ENCODE data around the gene PHACTR4. TPM values are rescaled to one million over a fixed set of nuclear protein-coding genes. Genes with fewer than 3 reads are reported as not detected.

The PHACTR4 gene
- polyA plus RNA-seq (2013, experiment 1 of 2), result 21.5 TPM
- polyA plus RNA-seq (2013, experiment 2 of 2), result 20.8 TPM

DNA sequence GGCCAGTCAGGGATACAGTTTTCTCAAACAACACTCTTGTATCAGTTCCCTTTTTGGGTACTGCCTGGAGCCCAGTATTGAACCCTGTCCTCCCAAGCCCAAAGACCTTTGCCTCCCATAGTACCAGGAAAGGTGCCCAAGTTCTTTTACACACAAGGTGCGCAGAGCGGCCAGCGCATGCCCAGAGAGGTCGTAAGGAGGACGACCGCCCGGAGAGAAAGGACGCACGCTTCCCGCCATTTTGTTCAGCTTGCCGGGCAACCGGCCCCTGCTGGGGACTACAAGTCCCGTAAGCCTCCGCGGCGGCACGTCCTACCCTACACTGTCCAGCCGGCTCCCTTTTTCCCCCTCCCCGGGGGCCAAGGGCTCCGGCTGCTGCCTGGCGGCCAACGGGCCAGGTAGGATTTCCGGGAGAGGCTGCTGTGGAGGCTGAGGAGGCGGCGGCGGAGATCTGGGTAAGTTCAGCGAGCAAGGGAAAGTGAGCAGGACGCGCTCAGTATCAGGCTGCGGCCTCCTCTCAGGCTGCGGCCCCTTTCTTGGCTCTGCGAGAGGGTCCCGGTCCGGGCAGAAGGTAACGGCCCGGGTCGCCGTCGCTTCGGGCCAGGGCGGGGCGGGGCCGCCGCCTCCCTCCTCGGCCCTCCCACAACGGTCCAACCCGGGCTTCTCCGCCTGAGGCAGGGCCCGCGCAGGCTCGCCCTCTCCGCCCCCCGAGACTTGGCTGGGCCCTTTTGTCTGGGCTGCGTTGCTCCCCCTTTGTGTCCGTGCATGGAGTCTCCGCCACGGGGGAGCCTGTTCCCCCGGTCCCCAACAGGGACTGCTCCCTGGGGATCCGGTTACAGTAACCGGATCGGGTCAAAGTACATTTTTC lies at the start of gene PHACTR4:
PHACTR4 (plus strand) TSS at position 370 of the 868 bp plus-strand sequence. CDS start 37,708 bp downstream, outside the sequence.
- Histone ChIP-seq H3K4me3 (ENCODE audit: insufficient read depth in 1 of 2, low read depth in 1 of 2, low read length in 2 of 2) (peak within 1 kb of the TSS; percentile 81 to 93), H3K9ac (ENCODE audit: low read length) (peak within 1 kb of the TSS; percentile 95), H3K18ac (ENCODE audit: low read depth in 1 of 2, low read length in 2 of 2) (peak within 1 kb of the TSS; percentile 97 to 98), H2AK5ac (ENCODE audit: low read length, severe bottlenecking) (peak within 1 kb of the TSS; percentile 74), H3K27ac (ENCODE audit: low read length, poor library complexity, severe bottlenecking) (peak within 1 kb of the TSS; percentile 99), H4K91ac (ENCODE audit: low read length) (peak within 1 kb of the TSS; percentile 97), H4K8ac (ENCODE audit: low read length) (peak within 1 kb of the TSS; percentile 97), H2BK12ac (ENCODE audit: low read length in 2 of 2) (peak within 1 kb of the TSS in 1 of 2 experiments; percentile 23), H3K23ac (ENCODE audit: low read length in 2 of 2) (peak within 1 kb of the TSS in 1 of 2 experiments; percentile 48), H2BK15ac (ENCODE audit: low read depth, poor library complexity, severe bottlenecking) (peak within 1 kb of the TSS; percentile 62), H2AFZ (ENCODE audit: low read depth, low read length) (peak within 1 kb of the TSS; percentile 98), H3K4ac (ENCODE audit: low read depth in 1 of 2, low read length in 2 of 2) (peak within 1 kb of the TSS; percentile 81 to 83), H3K79me1 (replicated peaks; ENCODE audit: low read length, poor library complexity, severe bottlenecking) (no peaks in the 10 kb centered on the region), H3K4me2 (ENCODE audit: low read length, poor library complexity, severe bottlenecking) (peak within 1 kb of the TSS; percentile 88), H3K9me3 (ENCODE audit: control insufficient read depth, low read length) (no peaks in the 10 kb centered on the region), H3K4me1 (ENCODE audit: control insufficient read depth, insufficient read depth, low read depth, low read length) (peaks cover 7% of the 10 kb centered on the region), H3K36me3 (ENCODE audit: control insufficient read depth in 1 of 2, insufficient read depth in 2 of 2, low read depth in 1 of 2, low read length in 2 of 2) (peaks cover 0 to 3% of the 10 kb centered on the region in 2 experiments), H2BK5ac (ENCODE audit: low read depth, low read length, poor library complexity, severe bottlenecking) (peak within 1 kb of the TSS; percentile 99), H3K14ac (ENCODE audit: low read length in 2 of 2) (peak within 1 kb of the TSS in 1 of 2 experiments; percentile 96), H3K27me3 (ENCODE audit: control insufficient read depth in 1 of 2, insufficient read depth in 1 of 2, low read length in 2 of 2) (no peaks in the 10 kb centered on the region), H2BK120ac (ENCODE audit: low read depth, low read length) (peak within 1 kb of the TSS; percentile 79)
- WGBS, result 1% methylated on average over 49 of the region's 61 CpGs
- DNase-seq, result peak; percentile 94

DNA sequence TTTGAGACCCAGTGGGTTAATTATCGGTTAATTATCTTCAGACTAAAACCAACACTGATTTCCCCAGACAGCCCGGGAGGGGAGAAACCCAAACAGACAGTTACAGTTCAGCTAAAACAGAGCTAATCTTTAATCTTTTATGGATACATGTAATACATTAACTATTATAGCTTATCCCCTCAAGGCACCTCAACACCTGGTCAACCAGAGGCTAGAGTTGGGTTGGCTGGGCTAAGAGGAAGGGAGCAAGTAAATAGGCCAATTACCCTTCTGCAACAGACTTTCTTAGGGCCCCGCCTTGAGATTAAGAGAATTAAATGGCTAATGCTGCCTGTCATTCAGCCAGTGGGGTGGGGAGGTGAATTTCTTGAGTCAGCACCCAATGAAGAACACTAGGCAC lies 47.3 kb upstream of the PHACTR4 start:
- WGBS, result 74% methylated on average over 3 of the region's 3 CpGs
- Histone ChIP-seq H3K18ac (ENCODE audit: low read depth in 1 of 2, low read length in 2 of 2) (no peak overlapping the region), H3K14ac (ENCODE audit: low read length in 2 of 2) (no peak overlapping the region), H3K9me3 (ENCODE audit: control insufficient read depth, low read length) (no peaks in the 10 kb centered on the region), H3K9ac (ENCODE audit: low read length) (no peak overlapping the region), H2BK5ac (ENCODE audit: low read depth, low read length, poor library complexity, severe bottlenecking) (no peak overlapping the region), H3K27ac (ENCODE audit: low read length, poor library complexity, severe bottlenecking) (peak overlapping the region; percentile 59), H2AFZ (ENCODE audit: low read depth, low read length) (no peak overlapping the region), H3K4ac (ENCODE audit: low read depth in 1 of 2, low read length in 2 of 2) (no peak overlapping the region), H2BK12ac (ENCODE audit: low read length in 2 of 2) (no peak overlapping the region), H2BK15ac (ENCODE audit: low read depth, poor library complexity, severe bottlenecking) (no peak overlapping the region), H4K91ac (ENCODE audit: low read length) (no peak overlapping the region), H3K36me3 (ENCODE audit: control insufficient read depth in 1 of 2, insufficient read depth in 2 of 2, low read depth in 1 of 2, low read length in 2 of 2) (no peaks in the 10 kb centered on the region), H3K79me1 (replicated peaks; ENCODE audit: low read length, poor library complexity, severe bottlenecking) (no peaks in the 10 kb centered on the region), H3K23ac (ENCODE audit: low read length in 2 of 2) (no peak overlapping the region), H3K4me1 (ENCODE audit: control insufficient read depth, insufficient read depth, low read depth, low read length) (peaks cover 6% of the 10 kb centered on the region), H3K4me3 (ENCODE audit: insufficient read depth in 1 of 2, low read depth in 1 of 2, low read length in 2 of 2) (no peak overlapping the region), H4K8ac (ENCODE audit: low read length) (no peak overlapping the region), H3K27me3 (ENCODE audit: control insufficient read depth in 1 of 2, insufficient read depth in 1 of 2, low read length in 2 of 2) (no peaks in the 10 kb centered on the region), H2AK5ac (ENCODE audit: low read length, severe bottlenecking) (no peak overlapping the region), H3K4me2 (ENCODE audit: low read length, poor library complexity, severe bottlenecking) (no peak overlapping the region), H2BK120ac (ENCODE audit: low read depth, low read length) (no peak overlapping the region)
- DNase-seq, result no peak

DNA sequence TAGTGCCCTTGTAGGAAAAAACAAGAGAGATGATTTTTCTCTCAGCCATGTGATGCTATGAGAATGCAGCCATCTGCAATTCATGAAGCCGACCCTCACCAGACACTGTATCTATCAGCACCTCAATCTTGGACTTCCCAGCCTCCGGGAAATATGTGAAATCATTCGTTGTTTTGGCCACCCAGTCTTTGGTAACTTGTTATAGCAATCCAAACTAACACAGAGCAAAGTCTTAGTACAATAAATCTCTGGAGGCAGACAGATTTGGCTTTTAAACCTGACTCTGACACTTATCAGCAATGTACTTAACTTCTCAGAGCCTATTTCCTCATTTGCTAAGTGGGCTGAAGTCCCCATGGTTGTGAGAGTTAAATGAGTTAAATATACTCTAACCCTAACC lies 45.8 kb upstream of the PHACTR4 start:
- Histone ChIP-seq H3K4me3 (ENCODE audit: insufficient read depth in 1 of 2, low read depth in 1 of 2, low read length in 2 of 2) (no peak overlapping the region), H3K9ac (ENCODE audit: low read length) (no peak overlapping the region), H2BK120ac (ENCODE audit: low read depth, low read length) (no peak overlapping the region), H3K79me1 (replicated peaks; ENCODE audit: low read length, poor library complexity, severe bottlenecking) (no peaks in the 10 kb centered on the region), H2AFZ (ENCODE audit: low read depth, low read length) (no peak overlapping the region), H3K4me2 (ENCODE audit: low read length, poor library complexity, severe bottlenecking) (no peak overlapping the region), H4K91ac (ENCODE audit: low read length) (no peak overlapping the region), H4K8ac (ENCODE audit: low read length) (no peak overlapping the region), H3K36me3 (ENCODE audit: control insufficient read depth in 1 of 2, insufficient read depth in 2 of 2, low read depth in 1 of 2, low read length in 2 of 2) (no peaks in the 10 kb centered on the region), H3K14ac (ENCODE audit: low read length in 2 of 2) (no peak overlapping the region), H2BK5ac (ENCODE audit: low read depth, low read length, poor library complexity, severe bottlenecking) (no peak overlapping the region), H2AK5ac (ENCODE audit: low read length, severe bottlenecking) (no peak overlapping the region), H3K18ac (ENCODE audit: low read depth in 1 of 2, low read length in 2 of 2) (no peak overlapping the region), H3K27me3 (ENCODE audit: control insufficient read depth in 1 of 2, insufficient read depth in 1 of 2, low read length in 2 of 2) (no peaks in the 10 kb centered on the region), H2BK15ac (ENCODE audit: low read depth, poor library complexity, severe bottlenecking) (no peak overlapping the region), H3K23ac (ENCODE audit: low read length in 2 of 2) (no peak overlapping the region), H2BK12ac (ENCODE audit: low read length in 2 of 2) (no peak overlapping the region), H3K9me3 (ENCODE audit: control insufficient read depth, low read length) (no peaks in the 10 kb centered on the region), H3K27ac (ENCODE audit: low read length, poor library complexity, severe bottlenecking) (no peak overlapping the region), H3K4me1 (ENCODE audit: control insufficient read depth, insufficient read depth, low read depth, low read length) (peaks cover 8% of the 10 kb centered on the region), H3K4ac (ENCODE audit: low read depth in 1 of 2, low read length in 2 of 2) (no peak overlapping the region)
- DNase-seq, result no peak
- WGBS, result 44% methylated on average over 3 of the region's 3 CpGs

DNA sequence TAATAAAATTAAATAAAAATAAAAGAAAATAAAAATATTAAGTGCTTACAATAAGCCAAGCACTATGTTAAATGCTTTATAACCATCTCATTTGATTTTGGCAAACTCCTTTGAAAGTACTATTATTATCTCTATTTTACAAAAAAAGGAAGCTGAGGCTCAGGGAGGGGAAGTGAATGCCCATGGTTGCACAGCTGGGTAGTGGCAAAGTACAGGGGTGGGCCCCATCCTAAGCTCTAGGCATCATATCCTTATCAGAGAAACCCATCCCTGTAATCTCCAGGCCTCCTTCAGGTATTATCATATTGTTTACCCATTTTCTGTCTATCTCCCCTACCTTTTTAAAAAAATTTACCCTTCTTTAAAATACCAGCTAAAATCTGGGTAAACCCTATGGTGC lies 43.0 kb upstream of the PHACTR4 start:
- Histone ChIP-seq H3K4me2 (ENCODE audit: low read length, poor library complexity, severe bottlenecking) (no peak overlapping the region), H4K91ac (ENCODE audit: low read length) (no peak overlapping the region), H3K4me3 (ENCODE audit: insufficient read depth in 1 of 2, low read depth in 1 of 2, low read length in 2 of 2) (no peak overlapping the region), H2BK5ac (ENCODE audit: low read depth, low read length, poor library complexity, severe bottlenecking) (no peak overlapping the region), H3K4me1 (ENCODE audit: control insufficient read depth, insufficient read depth, low read depth, low read length) (peaks cover 10% of the 10 kb centered on the region), H3K23ac (ENCODE audit: low read length in 2 of 2) (no peak overlapping the region), H2BK15ac (ENCODE audit: low read depth, poor library complexity, severe bottlenecking) (no peak overlapping the region), H2AFZ (ENCODE audit: low read depth, low read length) (no peak overlapping the region), H3K18ac (ENCODE audit: low read depth in 1 of 2, low read length in 2 of 2) (no peak overlapping the region), H3K9ac (ENCODE audit: low read length) (no peak overlapping the region), H2BK120ac (ENCODE audit: low read depth, low read length) (no peak overlapping the region), H3K27ac (ENCODE audit: low read length, poor library complexity, severe bottlenecking) (no peak overlapping the region), H3K79me1 (replicated peaks; ENCODE audit: low read length, poor library complexity, severe bottlenecking) (peaks cover 15% of the 10 kb centered on the region), H3K14ac (ENCODE audit: low read length in 2 of 2) (no peak overlapping the region), H4K8ac (ENCODE audit: low read length) (no peak overlapping the region), H3K27me3 (ENCODE audit: control insufficient read depth in 1 of 2, insufficient read depth in 1 of 2, low read length in 2 of 2) (no peaks in the 10 kb centered on the region), H2AK5ac (ENCODE audit: low read length, severe bottlenecking) (no peak overlapping the region), H3K36me3 (ENCODE audit: control insufficient read depth in 1 of 2, insufficient read depth in 2 of 2, low read depth in 1 of 2, low read length in 2 of 2) (peaks cover under 1 to 9% of the 10 kb centered on the region in 2 experiments), H3K4ac (ENCODE audit: low read depth in 1 of 2, low read length in 2 of 2) (no peak overlapping the region), H3K9me3 (ENCODE audit: control insufficient read depth, low read length) (no peaks in the 10 kb centered on the region), H2BK12ac (ENCODE audit: low read length in 2 of 2) (no peak overlapping the region)
- DNase-seq, result no peak

All from mesenchymal stem cell (in vitro differentiated cells and primary cell).